ENCODE results near the gene NFIC. TPM values are rescaled to one million over a fixed set of nuclear protein-coding genes. Genes with fewer than 3 reads are reported as not detected.
A peak's percentile ranks its signal among the peaks of the same experiment; 100 is the strongest.
"Not testable (repeated sequence)": the region's sequence is repeated elsewhere in the genome, so short reads cannot be mapped to it uniquely, and the experiment has no call there.

NFIC gene
- total RNA-seq, 1 donor from 2014 or later = 142 TPM

DNA sequence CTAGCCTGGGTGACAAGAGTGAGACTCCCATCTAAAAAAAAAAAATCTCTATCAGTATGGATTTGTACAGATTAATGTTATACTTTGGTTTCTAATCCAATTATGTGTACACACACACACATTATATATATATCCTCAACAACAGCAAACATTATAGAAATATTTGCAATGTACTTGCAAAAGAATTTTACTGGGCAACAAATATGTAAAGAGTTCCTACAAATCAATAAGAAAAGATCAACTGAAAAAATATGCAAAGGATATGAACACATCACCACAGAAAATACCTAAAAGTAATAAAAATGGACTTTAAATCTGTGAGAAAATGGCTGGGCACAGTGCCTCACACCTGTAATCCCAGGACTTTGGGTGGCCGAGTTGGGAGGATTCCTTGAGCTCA lies 40.9 kb upstream of the NFIC start:
- TF ChIP-seq POLR2A (IDR thresholded peaks at IDR 0.05) (no peak), POLR2AphosphoS5 (IDR thresholded peaks at IDR 0.05; ENCODE audit: insufficient read depth in 1 of 2, low read depth in 1 of 2) (no peak)
- TF ChIP-seq, protein P1, sequence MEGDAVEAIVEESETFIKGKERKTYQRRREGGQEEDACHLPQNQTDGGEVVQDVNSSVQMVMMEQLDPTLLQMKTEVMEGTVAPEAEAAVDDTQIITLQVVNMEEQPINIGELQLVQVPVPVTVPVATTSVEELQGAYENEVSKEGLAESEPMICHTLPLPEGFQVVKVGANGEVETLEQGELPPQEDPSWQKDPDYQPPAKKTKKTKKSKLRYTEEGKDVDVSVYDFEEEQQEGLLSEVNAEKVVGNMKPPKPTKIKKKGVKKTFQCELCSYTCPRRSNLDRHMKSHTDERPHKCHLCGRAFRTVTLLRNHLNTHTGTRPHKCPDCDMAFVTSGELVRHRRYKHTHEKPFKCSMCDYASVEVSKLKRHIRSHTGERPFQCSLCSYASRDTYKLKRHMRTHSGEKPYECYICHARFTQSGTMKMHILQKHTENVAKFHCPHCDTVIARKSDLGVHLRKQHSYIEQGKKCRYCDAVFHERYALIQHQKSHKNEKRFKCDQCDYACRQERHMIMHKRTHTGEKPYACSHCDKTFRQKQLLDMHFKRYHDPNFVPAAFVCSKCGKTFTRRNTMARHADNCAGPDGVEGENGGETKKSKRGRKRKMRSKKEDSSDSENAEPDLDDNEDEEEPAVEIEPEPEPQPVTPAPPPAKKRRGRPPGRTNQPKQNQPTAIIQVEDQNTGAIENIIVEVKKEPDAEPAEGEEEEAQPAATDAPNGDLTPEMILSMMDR (IDR thresholded peaks at IDR 0.05) = no peak
- no peaks in the 10 kb centered on the region for H3K9me3 ChIP-seq
- H3K27ac ChIP-seq = no peak overlapping the region
- H3K4me3 ChIP-seq = no peak overlapping the region
- H3K27me3 ChIP-seq = no peaks in the 10 kb centered on the region
- no peaks in the 10 kb centered on the region for H3K4me1 ChIP-seq
- DNase-seq (ENCODE audit: extremely low spot score in 2 of 2) = no peak
- H3K36me3 ChIP-seq = no peaks in the 10 kb centered on the region
- intact Hi-C loops (cut with DNase I) = no loop called here

DNA sequence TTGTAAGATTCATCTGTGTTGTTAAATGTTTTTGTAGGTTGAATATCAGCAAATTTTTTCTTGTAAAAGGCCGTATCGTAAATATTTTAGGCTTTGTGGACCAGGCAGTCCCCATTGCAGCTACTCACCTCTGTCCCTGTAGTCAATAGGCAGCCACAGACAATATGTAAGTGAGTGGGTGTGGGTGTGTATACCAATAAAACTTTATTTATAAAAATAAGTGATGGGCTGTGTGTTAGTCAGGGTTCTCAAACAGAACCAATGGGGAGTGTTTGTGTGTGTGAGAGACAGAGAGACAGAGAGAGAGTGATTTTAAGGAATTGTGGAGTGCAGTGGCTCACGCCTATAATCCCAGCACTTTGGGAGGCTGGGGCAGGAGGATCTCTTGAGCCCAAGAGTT lies 37.6 kb upstream of the NFIC start:
- intact Hi-C loops (cut with DNase I) = no loop called here
- Histone ChIP-seq H3K36me3 (no peaks in the 10 kb centered on the region), H3K4me3 (no peak overlapping the region), H3K9me3 (no peaks in the 10 kb centered on the region), H3K27ac (no peak overlapping the region), H3K27me3 (no peaks in the 10 kb centered on the region), H3K4me1 (peaks cover 9% of the 10 kb centered on the region)
- no peak for DNase-seq (ENCODE audit: extremely low spot score in 2 of 2)
- TF ChIP-seq POLR2A (IDR thresholded peaks at IDR 0.05) = no peak
- no peak for TF ChIP-seq POLR2AphosphoS5 (IDR thresholded peaks at IDR 0.05; ENCODE audit: insufficient read depth in 1 of 2, low read depth in 1 of 2)
- TF ChIP-seq, protein P1 (IDR thresholded peaks at IDR 0.05) = no peak

DNA sequence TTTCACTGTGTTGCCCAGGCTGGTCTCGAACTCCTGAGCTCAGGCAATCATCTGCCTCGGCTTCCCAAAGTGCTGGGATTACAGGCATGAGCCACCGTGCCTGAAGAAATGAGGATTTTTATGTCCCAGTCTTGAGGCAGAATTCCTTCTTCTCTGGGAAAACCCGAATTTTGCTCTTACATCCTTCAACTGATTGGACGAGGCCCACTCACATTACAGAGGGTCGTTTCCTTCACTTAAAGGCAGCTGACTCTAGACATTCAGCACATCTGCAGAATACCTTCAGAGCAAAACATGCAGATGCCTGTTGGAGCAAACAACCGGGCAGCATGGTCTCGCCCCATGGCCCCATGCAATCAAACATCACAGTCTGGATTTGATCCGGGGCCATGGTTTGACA lies 36.3 kb upstream of the NFIC start:
- Histone ChIP-seq H3K4me1 (peaks cover 12% of the 10 kb centered on the region), H3K27ac (no peak overlapping the region), H3K36me3 (no peaks in the 10 kb centered on the region), H3K9me3 (no peaks in the 10 kb centered on the region), H3K27me3 (no peaks in the 10 kb centered on the region), H3K4me3 (no peak overlapping the region)
- DNase-seq (ENCODE audit: extremely low spot score in 2 of 2) = no peak
- TF ChIP-seq POLR2A (IDR thresholded peaks at IDR 0.05) = no peak
- TF ChIP-seq POLR2AphosphoS5 (IDR thresholded peaks at IDR 0.05; ENCODE audit: insufficient read depth in 1 of 2, low read depth in 1 of 2) = no peak
- TF ChIP-seq, protein P1 (IDR thresholded peaks at IDR 0.05) = no peak
- intact Hi-C loops (cut with DNase I) = loop anchor here (10.0 kb wide), 1 partner anchor 95 kb away; no protein-coding TSS in a partner anchor

DNA sequence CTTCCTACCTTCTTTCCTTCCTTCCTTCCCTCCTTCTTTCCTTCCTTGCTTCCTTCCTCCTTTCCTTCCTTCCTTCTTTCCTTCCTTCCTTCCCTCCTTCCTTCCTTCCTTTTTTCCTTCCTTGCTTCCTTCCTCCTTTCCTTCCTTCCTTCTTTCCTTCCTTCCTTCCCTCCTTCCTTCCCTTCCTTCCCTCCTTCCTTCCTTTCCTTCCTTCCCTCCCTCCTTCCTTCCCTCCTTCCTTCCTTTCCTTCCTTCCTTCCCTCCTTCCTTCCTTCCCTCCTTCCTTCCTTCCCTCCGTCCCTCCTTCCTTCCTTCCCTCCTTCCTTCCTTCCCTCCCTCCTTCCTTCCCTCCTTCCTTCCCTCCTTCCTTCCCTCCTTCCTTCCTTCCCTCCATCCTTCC lies 34.2 kb upstream of the NFIC start:
- not testable (repeated sequence) for H3K27me3 ChIP-seq; DNase-seq (ENCODE audit: extremely low spot score in 2 of 2); H3K4me3 ChIP-seq; H3K9me3 ChIP-seq; H3K27ac ChIP-seq; H3K36me3 ChIP-seq
- H3K4me1 ChIP-seq = peaks cover 34% of the 10 kb centered on the region
- intact Hi-C loops (cut with DNase I) = loop anchor here (10.0 kb wide), 1 partner anchor 93 kb away; no protein-coding TSS in a partner anchor

DNA sequence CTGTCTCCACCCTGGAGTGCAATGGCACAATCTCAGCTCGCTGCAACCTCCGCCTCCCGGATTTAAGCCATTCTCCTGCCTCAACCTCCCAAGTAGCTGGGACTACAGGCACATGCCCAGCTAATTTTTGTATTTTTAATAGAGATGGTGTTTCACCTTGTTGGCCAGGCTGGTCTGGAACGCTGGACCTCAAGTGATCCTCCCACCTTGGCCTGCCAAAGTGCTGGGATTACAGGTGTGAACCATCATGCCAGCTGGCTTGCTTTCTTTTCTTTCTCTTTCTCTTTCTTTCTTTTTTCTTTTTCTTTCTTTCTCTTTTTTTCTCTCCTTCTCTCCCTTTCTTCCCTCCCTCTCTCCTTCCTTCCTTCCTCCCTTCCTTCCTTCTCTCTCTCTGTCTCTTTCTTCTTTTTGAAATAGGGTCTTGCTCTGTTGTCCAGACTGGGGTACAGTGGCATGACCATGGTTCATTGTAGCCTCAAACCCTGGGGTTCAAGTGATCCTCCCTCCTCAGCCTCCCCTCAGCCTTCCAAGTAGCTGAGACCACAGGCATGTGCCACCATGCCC lies 33.3 kb upstream of the NFIC start:
- Histone ChIP-seq H3K27me3 (no peaks in the 10 kb centered on the region), H3K4me3 (no peak overlapping the region), H3K36me3 (no peaks in the 10 kb centered on the region), H3K27ac (peak overlapping the region; percentile 34), H3K9me3 (no peaks in the 10 kb centered on the region), H3K4me1 (peaks cover 42% of the 10 kb centered on the region)
- intact Hi-C loops (cut with DNase I) = loop anchor here (10.0 kb wide), 1 partner anchor 92 kb away; no protein-coding TSS in a partner anchor
- no peak for TF ChIP-seq POLR2A (IDR thresholded peaks at IDR 0.05)
- DNase-seq (ENCODE audit: extremely low spot score in 2 of 2) = no peak

DNA sequence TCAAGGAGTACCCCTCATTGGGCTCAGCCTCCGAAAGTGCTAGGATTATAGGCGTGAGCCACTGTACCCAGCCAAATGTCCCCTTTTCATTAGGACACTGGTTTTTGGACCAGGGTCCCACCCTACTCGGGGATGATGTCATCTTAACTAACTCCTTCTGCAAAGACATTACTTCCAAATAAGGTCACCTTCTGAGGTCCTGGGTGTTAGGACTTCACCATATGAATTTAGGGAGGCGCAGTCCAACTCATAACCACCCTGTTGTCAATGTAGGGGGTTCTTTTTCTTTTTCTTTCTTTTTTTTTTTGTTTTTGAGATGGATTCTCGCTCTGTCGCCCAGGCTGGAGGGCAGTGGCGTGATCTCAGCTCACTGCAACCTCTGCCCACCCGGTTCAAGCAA lies 32.7 kb upstream of the NFIC start:
- H3K36me3 ChIP-seq = no peaks in the 10 kb centered on the region
- peak overlapping the region; percentile 34 for H3K27ac ChIP-seq
- no peak for DNase-seq (ENCODE audit: extremely low spot score in 2 of 2)
- no peak overlapping the region for H3K4me3 ChIP-seq
- H3K9me3 ChIP-seq = no peaks in the 10 kb centered on the region
- TF ChIP-seq POLR2A (IDR thresholded peaks at IDR 0.05) = no peak
- TF ChIP-seq POLR2AphosphoS5 (IDR thresholded peaks at IDR 0.05; ENCODE audit: insufficient read depth in 1 of 2, low read depth in 1 of 2) = no peak
- TF ChIP-seq, protein P1 (IDR thresholded peaks at IDR 0.05) = no peak
- H3K4me1 ChIP-seq = peaks cover 48% of the 10 kb centered on the region
- H3K27me3 ChIP-seq = no peaks in the 10 kb centered on the region
- intact Hi-C loops (cut with DNase I) = loop anchor here (10.0 kb wide), 1 partner anchor 91 kb away; no protein-coding TSS in a partner anchor

DNA sequence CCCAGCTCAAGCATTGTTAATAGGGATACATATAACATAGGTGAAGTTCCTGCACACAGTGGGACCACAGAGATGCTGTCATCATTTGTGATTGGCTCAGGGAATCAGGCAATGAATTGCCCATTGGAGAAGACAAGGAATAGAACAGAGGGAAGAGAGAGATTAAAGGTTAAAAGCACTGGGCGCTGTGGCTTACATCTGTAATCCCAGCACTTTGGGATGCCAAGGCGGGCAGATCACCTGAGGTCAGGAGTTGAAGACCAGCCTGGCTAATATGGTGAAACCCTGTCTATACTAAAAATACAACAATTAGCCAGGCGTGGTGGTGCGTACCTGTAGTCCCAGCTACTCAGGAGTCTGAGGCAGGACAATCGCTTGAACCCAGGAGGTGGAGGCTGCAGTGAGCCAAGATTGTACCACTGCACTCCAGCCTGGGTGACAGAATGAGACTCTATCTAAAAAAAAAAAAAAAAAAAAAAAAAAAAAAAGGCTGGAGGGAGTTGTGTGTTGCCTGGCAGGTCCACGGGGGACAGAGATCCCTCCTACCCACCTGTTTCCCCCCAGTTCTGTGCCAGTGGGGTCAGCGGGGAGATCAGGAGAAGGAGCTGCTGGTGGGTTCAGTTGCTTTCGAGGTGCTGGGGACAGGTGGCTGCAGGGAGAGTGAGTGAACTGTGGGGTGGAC lies 31.5 kb upstream of the NFIC start:
- not testable (repeated sequence) for H3K36me3 ChIP-seq; H3K9me3 ChIP-seq; H3K27me3 ChIP-seq; DNase-seq (ENCODE audit: extremely low spot score in 2 of 2); H3K4me3 ChIP-seq
- intact Hi-C loops (cut with DNase I) = loop anchor here (10.0 kb wide), 1 partner anchor 90 kb away; no protein-coding TSS in a partner anchor
- Histone ChIP-seq H3K4me1 (peaks cover 52% of the 10 kb centered on the region), H3K27ac (peak overlapping the region; percentile 96)
